Measurements from ENCODE around the gene FNBP1.
A peak's percentile ranks its signal among the peaks of the same experiment; 100 is the strongest.

FNBP1 gene

GRCh38 chr9:130049431-130050210 is 6.6 kb upstream of the FNBP1 start:
- no peak for TF ChIP-seq CTCF (conservative IDR thresholded peaks at IDR 0.05; ENCODE audit: low read depth, low read length)
- no peak for DNase-seq (ENCODE audit: low read depth)
- no peak overlapping the region for H3K4me3 ChIP-seq (ENCODE audit: low read length)

- H3K4me3 ChIP-seq (ENCODE audit: low read length) = no peak overlapping the region
- DNase-seq (ENCODE audit: low read depth) = no peak
- no peak for TF ChIP-seq CTCF (conservative IDR thresholded peaks at IDR 0.05; ENCODE audit: low read depth, low read length)
Measured at GRCh38 chr9:130045725-130046450, 2.9 kb upstream of the FNBP1 start.

- H3K4me3 ChIP-seq (ENCODE audit: low read length) = peak overlapping the region; percentile 57
- no peak for TF ChIP-seq CTCF (conservative IDR thresholded peaks at IDR 0.05; ENCODE audit: low read depth, low read length)
- no peak for DNase-seq (ENCODE audit: low read depth)
Measured at GRCh38 chr9:130043654-130044623, 950 bp upstream of the FNBP1 start.

- no peak for TF ChIP-seq CTCF (conservative IDR thresholded peaks at IDR 0.05; ENCODE audit: low read depth, low read length)
- no peak for DNase-seq (ENCODE audit: low read depth)
- peak overlapping the region; percentile 85 for H3K4me3 ChIP-seq (ENCODE audit: low read length)
Measured at GRCh38 chr9:130042406-130042884, 544 bp downstream of the FNBP1 start.

- H3K4me3 ChIP-seq (ENCODE audit: low read length) = peak overlapping the region; percentile 85
- no peak for DNase-seq (ENCODE audit: low read depth)
- TF ChIP-seq CTCF (conservative IDR thresholded peaks at IDR 0.05; ENCODE audit: low read depth, low read length) = no peak
Measured at GRCh38 chr9:130041648-130042405, 1.2 kb downstream of the FNBP1 start.

- DNase-seq (ENCODE audit: low read depth) = no peak
- no peak for TF ChIP-seq CTCF (conservative IDR thresholded peaks at IDR 0.05; ENCODE audit: low read depth, low read length)
- peak overlapping the region; percentile 85 for H3K4me3 ChIP-seq (ENCODE audit: low read length)
Measured at GRCh38 chr9:130040984-130041647, 1.9 kb downstream of the FNBP1 start.
